Measurements from ENCODE around the gene TSHZ2. TPM values are rescaled to one million over a fixed set of nuclear protein-coding genes. Genes with fewer than 3 reads are reported as not detected.
"Not testable (repeated sequence)": the region's sequence is repeated elsewhere in the genome, so short reads cannot be mapped to it uniquely, and the experiment has no call there.

The TSHZ2 gene
- total and polyA plus RNA-seq, 2 of the 4 experiments (the other 2 are of a cell fraction): under 0.01 to 0.02 TPM

- 33% methylated on average over 3 of the region's 13 CpGs; no CpG with 5 or more reads in 1 of the 2 experiments for WGBS, 2 experiments (ENCODE audit: extremely low coverage in 2 of 2, insufficient read length in 1 of 2)
- CTCF ChIA-PET: no interaction called here
- no peak overlapping the region for H3K18ac ChIP-seq (ENCODE audit: low read depth, low read length)
- DNase-seq: peak; percentile 3
- no peaks in the 10 kb centered on the region for H3K27me3 ChIP-seq (ENCODE audit: control insufficient read depth, insufficient read depth, low read length)
- no peaks in the 10 kb centered on the region for H3K4me1 ChIP-seq (ENCODE audit: control insufficient read depth, insufficient read depth, low read length)
- H3K79me1 ChIP-seq (ENCODE audit: low read depth in 1 of 2, low read length in 2 of 2): no peaks in the 10 kb centered on the region
- no peak overlapping the region for H2BK5ac ChIP-seq (ENCODE audit: low read depth, low read length, poor library complexity, severe bottlenecking)
- POLR2A ChIA-PET (ENCODE audit: unreplicated experiment): no interaction called here
- no peaks in the 10 kb centered on the region for H3K9me3 ChIP-seq (ENCODE audit: control insufficient read depth, insufficient read depth, low read length)
- no peak for TF ChIP-seq RAD21 (IDR thresholded peaks at IDR 0.05; ENCODE audit: low read length)
- TF ChIP-seq USF2 (IDR thresholded peaks at IDR 0.05; ENCODE audit: low read depth, low read length): peak; percentile 42; the same call in 1 of the 2 replicates
- TF ChIP-seq BHLHE40 (IDR thresholded peaks at IDR 0.05; ENCODE audit: low read depth, low read length): peak; percentile 39; the same call in 1 of the 2 replicates
- intact Hi-C loops (cut with micrococcal nuclease) (no loop called here), in situ Hi-C loops (cut with MboI; ENCODE audit: low sequenced_read_pairs) (no loop called here), dilution Hi-C loops (cut with HindIII; ENCODE audit: low sequenced_read_pairs, unreplicated experiment) (no loop called here)
- ATAC-seq (ENCODE audit: low read depth): peak; percentile 69
- no peak overlapping the region for H3K14ac ChIP-seq (replicated peaks; ENCODE audit: low read depth, low read length)
- H2AK9ac ChIP-seq (replicated peaks; ENCODE audit: low read depth, low read length, poor library complexity): no peak overlapping the region
- no peak overlapping the region for H2BK20ac ChIP-seq (ENCODE audit: low read depth, low read length)
- H4K8ac ChIP-seq (ENCODE audit: low read depth in 2 of 2, low read length in 2 of 2): no peak overlapping the region
- H4K5ac ChIP-seq (ENCODE audit: low read depth, low read length): no peak overlapping the region
- H3K4ac ChIP-seq (ENCODE audit: low read depth, low read length): no peak overlapping the region
- H4K91ac ChIP-seq (ENCODE audit: insufficient read depth, low read depth, low read length): no peak overlapping the region
- H3K4me2 ChIP-seq (ENCODE audit: low read depth, low read length): no peak overlapping the region; the same call in 1 of the 2 replicates
- no peak overlapping the region for H3K56ac ChIP-seq (ENCODE audit: extremely low read depth, insufficient read depth, low read length)
- no peak overlapping the region for H3K4me3 ChIP-seq (ENCODE audit: insufficient read depth, low read depth, low read length)
- no peaks in the 10 kb centered on the region for H3K9me1 ChIP-seq (ENCODE audit: insufficient read depth, low read length)
- no peak overlapping the region for H3K27ac ChIP-seq (ENCODE audit: insufficient read depth, low read length)
- no peak overlapping the region for H3K9ac ChIP-seq (ENCODE audit: low read depth, low read length)
- H2AK5ac ChIP-seq (ENCODE audit: low read depth, low read length): no peak overlapping the region
- no peak overlapping the region for H2BK120ac ChIP-seq (ENCODE audit: low read depth, low read length)
- peak overlapping the region; percentile 67 for H2AFZ ChIP-seq (replicated peaks; ENCODE audit: low read length, poor library complexity)
- no peaks in the 10 kb centered on the region for H3K36me3 ChIP-seq (ENCODE audit: control insufficient read depth, insufficient read depth, low read length)
- no peak overlapping the region for H2BK15ac ChIP-seq (ENCODE audit: low read depth, low read length)
- no TSS peak for BruUV-seq (replicated peaks)
- no peaks in the 10 kb centered on the region for H4K20me1 ChIP-seq (ENCODE audit: insufficient read depth, low read length)
- H3K23ac ChIP-seq (ENCODE audit: low read depth, low read length): no peak overlapping the region
Observed at GRCh38 chr20:53517146-53517545, 545.0 kb downstream of the TSHZ2 start.

GRCh38 chr20:53521421-53521820 is 549.3 kb downstream of the TSHZ2 start:
- H4K8ac ChIP-seq (ENCODE audit: low read depth in 2 of 2, low read length in 2 of 2); H3K4me3 ChIP-seq (ENCODE audit: insufficient read depth, low read depth, low read length); intact Hi-C loops (cut with micrococcal nuclease); H2AFZ ChIP-seq (replicated peaks; ENCODE audit: low read length, poor library complexity); H4K91ac ChIP-seq (ENCODE audit: insufficient read depth, low read depth, low read length); H3K4ac ChIP-seq (ENCODE audit: low read depth, low read length); ATAC-seq (ENCODE audit: low read depth); H2AK5ac ChIP-seq (ENCODE audit: low read depth, low read length); CTCF ChIA-PET; H2BK20ac ChIP-seq (ENCODE audit: low read depth, low read length); H4K20me1 ChIP-seq (ENCODE audit: insufficient read depth, low read length); H3K9me1 ChIP-seq (ENCODE audit: insufficient read depth, low read length); H3K56ac ChIP-seq (ENCODE audit: extremely low read depth, insufficient read depth, low read length); H3K4me1 ChIP-seq (ENCODE audit: control insufficient read depth, insufficient read depth, low read length); POLR2A ChIA-PET (ENCODE audit: unreplicated experiment); H3K23ac ChIP-seq (ENCODE audit: low read depth, low read length); H2BK15ac ChIP-seq (ENCODE audit: low read depth, low read length); in situ Hi-C loops (cut with MboI; ENCODE audit: low sequenced_read_pairs); H3K27ac ChIP-seq (ENCODE audit: insufficient read depth, low read length); H3K9ac ChIP-seq (ENCODE audit: low read depth, low read length); H3K18ac ChIP-seq (ENCODE audit: low read depth, low read length); H2BK5ac ChIP-seq (ENCODE audit: low read depth, low read length, poor library complexity, severe bottlenecking); H3K79me1 ChIP-seq (ENCODE audit: low read depth in 1 of 2, low read length in 2 of 2); H3K36me3 ChIP-seq (ENCODE audit: control insufficient read depth, insufficient read depth, low read length); BruUV-seq (replicated peaks); H3K27me3 ChIP-seq (ENCODE audit: control insufficient read depth, insufficient read depth, low read length); H3K4me2 ChIP-seq (ENCODE audit: low read depth, low read length); dilution Hi-C loops (cut with HindIII; ENCODE audit: low sequenced_read_pairs, unreplicated experiment); H3K14ac ChIP-seq (replicated peaks; ENCODE audit: low read depth, low read length); H3K9me3 ChIP-seq (ENCODE audit: control insufficient read depth, insufficient read depth, low read length); H2BK120ac ChIP-seq (ENCODE audit: low read depth, low read length); H4K5ac ChIP-seq (ENCODE audit: low read depth, low read length); H2AK9ac ChIP-seq (replicated peaks; ENCODE audit: low read depth, low read length, poor library complexity): not testable (repeated sequence)
- DNase-seq: peak; percentile 4
- WGBS, 2 experiments (ENCODE audit: extremely low coverage in 2 of 2, insufficient read length in 1 of 2): 100% methylated on average over 1 of the region's 5 CpGs; no CpG with 5 or more reads in 1 of the 2 experiments

Data from IMR-90 (cell line).